HPDE6-E6E7 (cell line): ENCODE data around the gene NCKAP5.

ENCODE experiments used
- DNase-seq: peaks from one replicate; pipeline ENCODE4 v3.0.0; 2011; ENCODE audit warnings: missing footprints; ENCODE audit errors: extremely low spot score

The NCKAP5 gene

DNA sequence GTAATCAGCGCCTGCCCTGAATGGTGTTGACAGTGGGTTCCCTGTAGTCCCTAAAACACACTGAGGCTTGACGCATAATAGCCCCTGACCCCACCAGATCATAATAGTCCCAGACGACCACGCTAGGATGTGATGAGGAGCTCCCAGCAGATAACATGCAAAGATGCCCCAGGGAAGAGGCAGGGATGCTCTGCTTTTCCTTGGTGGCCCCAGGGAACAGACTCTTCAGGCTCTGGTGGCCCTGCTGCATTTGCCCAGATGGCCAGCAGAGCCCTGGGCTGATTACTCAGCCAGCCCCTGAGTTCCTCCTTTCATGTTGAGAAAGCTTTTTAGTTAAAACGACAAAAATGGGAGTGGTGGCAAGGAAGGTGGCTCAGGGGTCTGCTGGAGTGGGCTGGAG, 5.9 kb upstream of the NCKAP5 start:
- no peak for DNase-seq

DNA sequence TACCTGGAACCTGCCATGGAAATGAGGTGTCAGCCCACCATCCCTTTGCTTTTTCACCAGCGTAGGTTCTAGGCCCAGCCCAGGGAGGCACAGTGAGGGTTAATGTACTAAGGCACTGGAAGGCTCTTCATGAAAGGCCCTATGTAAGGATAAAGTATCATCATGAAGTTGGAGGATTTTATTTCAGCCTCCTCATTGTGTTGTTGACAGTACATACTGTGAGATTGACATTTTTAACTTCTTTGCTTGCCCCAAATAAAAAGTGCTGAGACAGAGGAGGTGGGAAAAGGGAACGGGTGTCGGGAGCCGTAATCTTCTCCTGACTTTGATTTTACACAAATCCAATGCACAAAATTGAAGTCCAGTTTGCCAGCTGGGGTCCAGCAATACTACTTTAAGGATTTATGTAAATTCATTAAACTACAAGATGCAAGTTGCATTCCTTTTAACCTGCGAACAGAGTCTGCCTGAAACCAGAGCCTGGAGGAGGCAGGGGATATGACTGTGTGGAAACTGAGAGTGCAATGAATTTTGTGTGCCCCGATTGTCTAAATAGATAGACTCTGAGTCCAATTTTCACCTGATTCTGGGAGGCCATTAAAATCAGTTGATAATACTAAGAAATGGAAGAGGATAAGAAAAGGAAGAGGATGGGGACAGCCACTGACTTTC, 5.4 kb upstream of the NCKAP5 start:
- no peak for DNase-seq

DNA sequence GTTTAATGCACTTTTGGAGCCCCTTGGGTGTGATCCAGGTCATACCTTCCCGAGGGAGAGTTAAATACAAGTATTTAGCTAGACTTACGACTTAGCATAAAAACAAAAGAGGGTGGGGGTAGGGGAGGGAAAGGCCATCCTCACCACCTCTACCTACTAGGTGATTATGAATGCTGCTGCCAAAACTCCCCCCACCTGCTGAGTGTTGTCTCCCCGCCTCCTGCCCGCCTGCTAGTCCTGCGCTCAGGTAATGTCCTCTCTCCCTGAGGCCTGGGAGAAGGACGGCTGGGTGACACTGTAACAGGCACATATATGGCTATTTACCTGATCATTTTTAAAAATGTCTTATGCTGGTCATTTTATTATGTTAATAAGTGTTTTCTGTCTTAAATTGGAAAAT, 3.0 kb upstream of the NCKAP5 start:
- no peak for DNase-seq

DNA sequence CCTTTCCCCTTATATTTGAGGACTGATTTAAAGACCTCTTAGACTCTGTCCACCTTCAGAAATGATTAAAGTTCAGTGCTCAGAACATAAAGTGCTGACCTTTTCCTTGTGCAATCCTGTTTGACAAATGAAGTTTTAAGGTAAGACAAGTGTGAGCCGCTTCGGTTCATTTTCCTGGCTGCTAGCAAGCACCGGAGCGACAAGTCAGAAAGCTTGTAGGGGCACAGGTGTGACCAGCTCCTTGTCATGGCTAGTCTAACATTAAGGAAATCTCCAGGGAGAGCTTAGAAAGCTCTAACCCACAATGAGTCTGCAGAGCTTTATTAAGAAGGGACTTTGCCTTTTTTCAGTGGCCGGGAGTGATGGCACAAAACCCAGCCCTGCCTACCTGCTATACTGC, 2.3 kb upstream of the NCKAP5 start:
- no peak for DNase-seq

DNA sequence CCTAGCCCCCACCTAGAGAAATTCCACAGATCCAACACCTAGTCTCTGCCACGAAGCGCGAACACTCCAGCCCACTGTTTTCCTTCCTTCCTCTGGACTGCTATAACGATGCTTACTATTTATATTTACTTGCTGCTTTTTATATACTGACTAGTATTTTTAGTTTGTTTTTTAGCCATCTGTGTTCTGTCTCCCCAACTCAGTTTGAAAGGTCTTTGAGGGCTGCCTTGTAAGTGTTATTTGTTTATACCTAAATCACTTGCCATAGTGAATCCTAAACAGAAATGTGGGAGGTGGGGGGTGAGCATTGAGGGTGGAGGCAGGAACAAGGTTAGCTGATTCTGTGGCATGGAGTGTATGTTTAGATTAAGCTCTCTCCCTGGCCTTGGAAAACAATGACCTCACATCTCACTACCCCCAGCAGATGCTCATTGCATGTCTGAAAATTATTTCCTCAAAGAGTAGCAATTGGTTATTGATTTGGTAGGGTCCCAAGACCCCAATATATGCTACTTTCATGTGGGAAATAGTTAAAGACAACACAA, 1.1 kb upstream of the NCKAP5 start:
- no peak for DNase-seq

DNA sequence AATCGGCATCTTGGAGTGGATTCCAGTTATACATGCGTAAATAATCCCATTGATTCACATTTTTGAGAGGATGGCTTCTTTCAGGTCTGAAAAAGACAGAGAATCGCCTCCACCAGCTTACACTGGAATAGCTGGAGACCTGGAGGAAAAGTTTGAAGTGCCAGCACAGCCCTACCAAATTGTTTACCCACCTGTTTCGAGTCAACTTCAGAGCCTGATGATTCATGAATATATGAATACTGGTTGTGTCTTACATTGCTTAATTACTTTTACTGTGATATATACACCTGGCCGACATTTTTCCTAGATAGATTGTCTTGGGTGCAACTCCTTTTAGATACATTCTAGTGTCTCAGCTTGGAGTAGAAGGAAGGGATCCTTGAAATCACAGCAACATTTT, 335 bp upstream of the NCKAP5 start:
- no peak for DNase-seq

DNA sequence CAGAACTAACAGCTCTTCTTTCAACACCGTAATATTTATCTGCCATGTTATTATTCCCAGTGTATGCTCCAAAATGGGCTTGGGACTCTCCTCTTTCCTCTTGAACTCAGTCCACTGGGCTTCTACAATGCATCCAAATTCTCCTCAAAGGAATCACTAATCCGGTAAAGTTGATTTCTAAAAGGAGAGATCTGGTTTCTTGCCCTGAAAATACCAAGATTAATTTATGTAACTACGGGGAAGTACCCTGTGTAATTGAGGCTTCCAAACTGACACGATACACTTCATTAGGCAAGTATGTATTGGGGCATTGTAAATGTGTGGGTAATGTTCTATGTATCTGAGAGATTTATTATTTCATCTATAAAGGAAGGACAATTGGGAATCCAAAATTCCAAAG, 5.7 kb downstream of the NCKAP5 start:
- DNase-seq, result no peak

DNA sequence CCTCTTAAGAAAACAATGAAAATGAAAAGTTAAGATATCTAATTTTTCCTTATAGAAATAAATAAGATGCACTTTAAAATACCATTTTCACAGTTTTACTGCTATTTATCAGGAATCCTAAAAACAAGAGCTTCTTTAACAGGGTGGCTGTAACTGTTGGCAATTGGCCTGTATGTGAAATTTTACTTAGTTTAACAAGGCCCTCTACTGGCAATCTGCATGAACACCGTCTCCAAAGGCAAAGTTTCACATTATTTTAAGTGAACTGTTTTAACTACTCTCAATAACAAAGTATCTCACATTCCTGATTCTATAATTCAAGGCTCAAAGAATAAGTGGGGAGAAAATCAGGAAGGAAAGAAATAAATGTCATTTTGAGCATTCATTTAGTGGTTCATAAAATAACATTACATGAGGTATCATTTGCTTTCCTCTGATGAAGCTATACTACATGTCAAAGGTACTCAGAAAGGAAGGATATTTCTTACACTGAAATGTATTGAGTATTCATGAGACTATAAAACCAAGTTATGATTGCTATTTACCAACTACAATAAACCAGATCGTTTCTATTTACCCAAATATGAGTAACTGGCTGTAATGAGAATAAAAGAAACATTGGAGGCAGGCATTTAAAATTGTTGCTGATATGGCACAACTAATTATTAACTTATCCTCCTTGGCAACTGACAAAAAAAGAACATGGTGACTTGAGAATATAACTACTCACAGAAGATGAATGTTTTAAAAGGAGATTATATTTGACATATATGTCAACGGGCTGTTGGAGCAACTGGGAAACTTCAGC, 7.0 kb downstream of the NCKAP5 start:
- no peak for DNase-seq

DNA sequence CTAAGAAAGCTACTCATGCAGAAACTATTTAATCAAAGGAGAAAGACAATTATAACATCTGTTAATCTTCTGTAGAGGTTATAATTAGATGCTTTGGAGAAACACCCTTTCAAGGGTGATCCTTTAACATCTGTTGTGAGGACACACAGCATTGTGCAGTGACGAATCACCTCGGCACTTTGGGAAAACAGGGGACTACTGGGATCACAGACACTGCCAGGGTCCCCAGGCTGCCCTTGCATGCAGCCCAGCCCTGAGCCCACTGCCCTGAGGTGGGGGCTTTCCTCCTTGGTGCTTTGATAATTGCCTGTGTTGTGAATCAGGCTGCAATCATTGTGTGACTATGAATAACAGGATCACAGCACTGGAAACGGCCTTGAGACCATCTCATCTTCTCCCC, 10.6 kb downstream of the NCKAP5 start:
- no peak for DNase-seq

DNA sequence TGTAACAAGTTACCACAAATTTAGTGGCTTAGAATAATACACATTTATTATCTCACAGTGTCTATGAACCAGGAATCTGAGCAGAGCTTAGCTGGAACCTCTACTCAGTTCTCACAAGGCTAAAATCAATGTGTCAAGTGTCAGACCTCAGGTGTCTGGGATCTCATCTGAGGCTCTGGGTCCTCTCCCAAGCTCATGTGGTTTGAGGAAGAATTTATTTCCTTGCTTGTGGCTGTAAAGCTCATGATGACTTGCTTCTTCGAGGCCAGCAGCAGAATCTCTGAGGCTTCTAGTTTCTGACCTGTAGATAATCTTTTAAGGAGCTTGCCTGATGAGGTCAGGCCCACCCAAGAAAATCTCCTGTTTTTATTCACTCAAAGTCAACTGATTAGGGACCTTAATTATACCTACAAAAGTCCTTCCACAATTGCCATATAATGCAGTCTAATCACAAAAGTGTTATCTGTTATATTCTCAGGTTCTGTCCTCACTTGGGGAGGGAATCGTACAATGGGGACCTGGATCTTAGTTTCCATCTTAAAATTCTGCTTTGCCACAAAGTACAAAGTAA, 14.3 kb downstream of the NCKAP5 start:
- DNase-seq, result no peak

DNA sequence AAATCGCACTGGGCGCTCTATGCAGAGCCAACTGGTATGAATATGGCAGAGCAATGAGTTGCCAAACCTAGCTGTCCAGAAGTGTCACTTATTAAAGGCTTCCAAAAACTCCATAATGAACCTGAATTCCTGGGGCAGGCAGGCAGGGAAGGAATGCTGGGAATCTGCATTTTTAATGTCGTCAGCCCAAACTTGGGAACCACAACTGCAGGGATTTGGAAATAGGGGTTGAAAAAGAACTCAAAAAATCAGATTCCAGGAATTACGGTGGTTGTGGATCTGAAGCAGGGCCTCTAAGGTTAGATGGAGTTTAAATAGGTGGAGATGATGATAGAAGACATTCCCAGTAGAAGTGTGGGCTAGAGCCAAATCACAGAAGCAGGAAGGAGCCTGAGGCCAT, 15.0 kb downstream of the NCKAP5 start:
- no peak for DNase-seq

DNA sequence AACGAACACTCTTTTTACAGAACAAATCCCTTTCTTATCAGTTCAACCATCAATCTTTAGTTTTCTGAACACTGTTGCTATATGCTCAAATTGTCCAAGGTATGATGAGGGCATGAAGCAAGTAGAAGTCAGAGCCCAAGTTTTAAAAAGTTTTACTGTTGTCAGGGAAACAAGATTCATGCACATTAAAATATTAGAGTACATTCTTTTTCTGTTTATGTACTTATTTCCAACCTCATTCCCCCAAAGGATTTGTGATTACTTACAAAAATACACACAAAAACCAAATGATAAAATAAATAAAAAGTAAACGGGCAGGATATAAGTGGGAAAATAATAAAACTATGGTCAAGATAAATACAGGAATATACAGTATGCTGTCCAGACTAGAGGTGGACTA, 15.4 kb downstream of the NCKAP5 start:
- DNase-seq, result no peak

DNA sequence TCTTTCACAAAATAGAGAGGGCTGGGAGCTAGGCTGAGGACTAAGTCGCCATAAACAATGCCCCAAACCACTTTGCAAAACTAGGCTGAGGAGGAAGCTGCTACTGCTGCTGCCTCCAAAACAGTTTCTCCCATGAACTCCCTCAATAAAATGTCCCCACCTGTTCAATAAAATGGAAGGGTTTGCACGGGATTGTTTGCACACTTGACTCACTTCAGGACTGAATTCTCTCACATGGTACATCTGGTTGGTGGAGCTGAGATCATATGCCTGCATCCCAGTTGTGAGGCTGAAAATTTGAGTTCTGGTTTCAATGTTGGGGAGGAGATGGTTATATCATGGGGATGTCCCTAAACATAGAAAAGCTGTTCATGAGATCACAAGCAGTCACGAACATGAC, 26.5 kb downstream of the NCKAP5 start:
- DNase-seq, result no peak

DNA sequence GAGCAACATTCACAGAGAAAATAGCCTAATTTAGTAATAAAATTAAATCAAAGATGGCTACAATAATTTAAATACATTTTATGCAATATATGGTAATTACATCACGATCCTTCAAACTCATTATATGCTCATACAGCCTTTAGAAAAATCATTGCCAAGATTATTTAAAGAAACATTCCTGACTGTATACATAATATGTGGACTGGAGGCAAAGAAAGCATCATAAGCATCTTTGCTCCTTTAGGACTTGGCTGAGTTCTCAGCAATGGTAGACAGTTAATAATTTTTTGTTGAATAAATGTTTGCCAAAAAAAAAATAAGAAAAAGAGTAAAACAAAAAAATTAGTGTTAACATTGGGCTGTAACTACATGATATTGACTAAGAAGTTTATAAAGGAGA, 26.9 kb downstream of the NCKAP5 start:
- DNase-seq, result no peak

DNA sequence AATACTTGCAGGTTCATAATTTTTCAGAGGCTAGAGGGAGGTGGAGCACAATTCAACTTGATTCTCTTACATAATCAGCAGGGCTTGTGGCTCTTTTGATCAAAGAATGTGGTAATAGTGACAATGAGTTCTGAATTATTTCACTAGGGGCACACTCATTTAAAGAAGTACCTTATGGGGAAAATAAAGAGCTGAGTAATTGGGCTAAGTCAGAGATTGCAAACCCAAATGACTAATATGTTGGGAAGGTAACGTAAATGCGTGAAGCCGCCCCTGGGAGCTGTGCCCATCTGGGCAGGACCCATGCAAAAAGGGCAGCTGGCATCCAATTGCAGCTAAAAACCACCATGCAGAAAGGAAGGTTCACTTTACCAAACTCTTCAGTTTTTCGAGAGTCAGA, 35.3 kb downstream of the NCKAP5 start:
- peak; percentile 72 for DNase-seq

DNA sequence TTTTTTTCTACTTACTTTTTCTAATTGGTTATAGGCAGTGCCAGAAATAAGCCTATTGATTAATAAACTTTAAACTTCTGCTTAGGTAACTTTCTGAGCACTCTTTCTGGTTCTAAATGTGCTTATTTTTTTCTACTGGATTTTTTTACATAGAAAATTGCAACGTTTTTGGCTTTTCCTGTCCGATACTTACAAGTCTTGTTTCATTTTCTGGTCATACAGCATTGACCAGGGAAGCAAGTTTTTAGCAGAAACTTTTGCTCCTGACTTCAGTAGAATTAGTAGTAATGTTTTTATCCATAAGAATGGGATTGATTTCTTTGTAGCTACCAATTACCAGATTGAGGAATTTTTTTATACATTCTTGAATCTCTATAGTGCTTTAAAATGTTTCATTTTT, 36.9 kb downstream of the NCKAP5 start:
- no peak for DNase-seq

DNA sequence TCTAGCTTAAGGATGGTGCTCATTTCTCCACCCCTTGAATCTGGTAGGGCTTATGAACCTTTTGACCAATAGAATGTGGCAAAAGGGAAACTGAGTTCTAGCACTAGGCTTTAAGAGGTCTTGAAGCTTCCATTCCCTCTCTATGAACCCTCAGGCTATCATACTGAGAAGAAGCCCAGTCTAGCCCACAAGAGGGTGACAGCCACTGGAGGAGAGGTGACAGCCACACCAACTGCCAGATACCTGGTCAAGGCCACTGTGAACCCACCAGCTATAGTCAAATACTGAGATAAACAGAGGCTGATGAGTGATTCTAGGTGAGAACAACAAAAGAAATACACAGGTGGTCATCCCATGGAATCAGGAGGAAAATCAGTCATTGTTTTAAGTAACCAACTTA, 37.6 kb downstream of the NCKAP5 start:
- no peak for DNase-seq

DNA sequence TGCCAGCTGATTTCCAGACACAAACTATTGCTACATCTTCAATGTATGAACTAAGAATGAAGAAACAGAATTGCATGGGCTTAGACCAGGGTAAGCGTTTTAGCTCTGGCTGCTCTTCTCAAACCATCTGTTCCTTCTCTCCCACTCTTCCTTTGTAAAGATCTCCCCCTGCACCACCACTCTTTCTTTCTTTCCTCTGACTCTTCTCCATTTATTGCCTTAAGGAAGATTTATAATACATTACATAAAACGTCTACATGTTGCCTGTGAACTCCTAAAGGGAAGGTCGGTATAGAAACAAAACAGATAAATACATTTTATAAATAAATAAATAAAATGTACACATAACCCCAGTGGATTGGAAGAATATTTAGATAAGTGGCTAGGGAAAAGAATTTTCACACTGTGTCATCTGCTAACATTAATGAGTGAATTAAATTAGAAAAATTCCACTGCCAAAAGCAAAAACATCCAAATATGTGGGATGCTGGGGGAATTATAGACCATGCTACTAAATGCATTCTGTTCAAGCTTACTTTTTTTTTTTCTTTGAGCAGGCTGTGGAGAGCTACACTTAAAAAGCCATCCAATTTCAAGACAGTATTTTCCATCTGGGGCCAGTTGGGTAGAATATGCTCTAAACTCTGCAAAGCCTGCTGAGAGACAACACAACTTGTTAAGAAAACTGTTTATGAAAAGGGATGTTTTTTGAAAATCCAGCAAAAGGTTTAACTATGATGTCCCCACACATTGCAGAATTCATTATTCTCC, 41.5 kb downstream of the NCKAP5 start:
- no peak for DNase-seq

DNA sequence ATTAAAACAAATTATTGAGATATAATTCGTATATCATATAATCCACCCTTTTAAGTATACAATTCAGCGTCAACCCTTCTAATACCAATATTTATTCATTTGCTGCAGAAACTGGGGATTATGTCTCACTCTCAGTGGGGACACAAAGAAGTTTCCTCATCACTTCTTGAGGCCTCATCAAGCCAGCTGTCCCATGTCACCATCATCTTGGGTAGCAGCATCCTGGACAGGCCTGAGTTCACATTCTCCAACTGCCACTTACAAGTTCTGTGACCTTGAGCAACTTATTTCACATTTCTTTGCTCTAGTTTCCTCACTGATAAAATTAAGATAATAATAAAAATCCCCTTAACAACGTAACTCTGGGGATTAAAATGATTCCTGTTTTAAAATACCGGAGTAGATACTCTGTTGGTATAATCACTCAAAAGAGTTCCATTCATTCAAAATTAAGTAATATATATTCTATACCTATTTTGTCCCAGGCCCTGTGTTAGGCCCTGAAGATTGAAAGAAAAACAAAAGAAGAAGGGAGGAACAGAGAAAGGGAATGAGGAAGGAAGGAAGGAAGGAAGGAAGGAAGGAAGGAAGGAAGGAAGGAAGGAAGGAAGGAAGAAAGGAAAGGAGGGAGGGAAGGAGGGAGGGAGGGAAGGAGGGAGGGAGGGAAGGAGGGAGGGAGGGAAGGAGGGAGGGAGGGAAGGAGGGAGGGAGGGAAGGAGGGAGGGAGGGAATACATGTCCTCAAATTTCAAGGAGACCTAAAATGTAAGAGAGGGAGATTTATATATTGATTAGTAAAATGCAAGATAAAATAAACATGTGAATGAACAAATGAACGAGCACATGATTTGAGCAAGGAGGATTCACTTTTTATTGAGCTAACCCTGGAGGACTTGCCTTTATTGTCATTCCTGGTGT, 42.4 kb downstream of the NCKAP5 start:
- no peak for DNase-seq

DNA sequence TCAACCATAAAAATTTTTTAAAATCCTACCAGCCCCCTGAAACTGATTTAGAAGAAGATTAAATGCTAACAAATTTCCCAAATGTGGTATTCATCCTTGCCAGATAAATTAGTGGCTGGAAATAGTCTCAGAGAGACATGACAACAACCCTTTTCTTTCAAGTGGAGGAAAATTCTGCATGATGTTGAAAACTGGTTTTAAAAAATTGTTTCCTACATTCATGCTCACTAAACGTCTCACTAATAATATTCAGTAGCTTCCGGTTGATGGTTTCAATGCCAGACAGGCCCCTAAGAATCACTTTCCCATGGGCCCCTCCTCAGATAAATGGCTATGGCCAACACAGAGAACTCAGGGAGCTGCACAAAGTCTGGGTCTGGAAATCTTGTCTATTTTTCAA, 43.2 kb downstream of the NCKAP5 start:
- no peak for DNase-seq

DNA sequence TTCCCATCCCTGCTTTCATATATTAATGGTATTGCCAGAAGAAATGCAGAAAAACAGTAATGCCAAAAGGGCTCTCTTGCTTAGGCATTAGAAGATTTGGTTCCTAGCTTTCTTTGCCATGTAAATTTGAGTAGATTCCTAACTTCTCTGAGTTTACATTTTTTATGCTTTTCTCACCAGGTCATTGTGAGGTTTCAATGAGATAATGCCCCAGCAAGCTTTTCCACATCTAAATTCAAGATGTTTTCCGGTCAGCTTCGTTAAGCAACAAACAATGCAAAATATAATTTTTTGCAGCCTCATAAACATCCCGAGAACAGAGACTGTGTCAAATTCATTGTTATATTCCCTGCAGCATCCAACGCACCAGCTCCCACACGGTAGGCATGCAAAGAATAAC, 44.9 kb downstream of the NCKAP5 start:
- DNase-seq, result no peak
